ENCODE data around the gene PRSS21. TPM values are rescaled to one million over a fixed set of nuclear protein-coding genes. Genes with fewer than 3 reads are reported as not detected.
A peak's percentile ranks its signal among the peaks of the same experiment; 100 is the strongest.

PRSS21 gene
- total RNA-seq, 1 donor from 2014 or later = 0.29 TPM

DNA sequence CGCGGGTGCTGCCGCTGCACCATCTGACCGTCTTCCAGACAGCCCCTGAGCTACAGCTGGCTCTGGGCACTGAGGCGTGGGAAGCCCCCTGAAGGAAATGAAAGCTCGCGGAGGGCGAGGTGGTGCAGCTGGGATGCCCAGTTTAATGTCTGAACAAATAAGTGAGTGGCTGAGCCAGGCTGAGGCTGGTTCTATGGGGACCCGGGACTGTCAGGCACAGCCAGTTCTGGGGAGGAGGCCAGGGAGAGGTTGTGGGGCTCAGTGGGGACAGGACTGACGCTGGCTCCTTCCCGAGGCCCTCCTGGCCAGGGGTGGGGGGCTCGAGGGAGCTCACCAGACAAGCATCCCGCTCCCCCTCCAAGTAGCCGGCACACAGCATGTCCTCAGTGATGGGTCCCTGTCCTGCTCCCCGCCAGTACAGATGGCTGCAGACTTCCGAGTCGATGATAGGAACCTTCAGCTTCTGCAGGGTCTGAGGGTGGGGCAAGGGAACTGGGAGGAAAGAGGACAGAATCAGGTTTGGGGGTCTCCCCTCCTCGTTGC, 36.6 kb downstream of the PRSS21 start:
- no peak for DNase-seq (ENCODE audit: low read depth)
- no peaks in the 10 kb centered on the region for H3K36me3 ChIP-seq (ENCODE audit: control insufficient read depth, insufficient read depth, low read length)
- no peak overlapping the region for H3K4me3 ChIP-seq (ENCODE audit: low read depth, low read length)
- no peaks in the 10 kb centered on the region for H3K27me3 ChIP-seq (ENCODE audit: control insufficient read depth, insufficient read depth, low read length)
- TF ChIP-seq, protein P1, sequence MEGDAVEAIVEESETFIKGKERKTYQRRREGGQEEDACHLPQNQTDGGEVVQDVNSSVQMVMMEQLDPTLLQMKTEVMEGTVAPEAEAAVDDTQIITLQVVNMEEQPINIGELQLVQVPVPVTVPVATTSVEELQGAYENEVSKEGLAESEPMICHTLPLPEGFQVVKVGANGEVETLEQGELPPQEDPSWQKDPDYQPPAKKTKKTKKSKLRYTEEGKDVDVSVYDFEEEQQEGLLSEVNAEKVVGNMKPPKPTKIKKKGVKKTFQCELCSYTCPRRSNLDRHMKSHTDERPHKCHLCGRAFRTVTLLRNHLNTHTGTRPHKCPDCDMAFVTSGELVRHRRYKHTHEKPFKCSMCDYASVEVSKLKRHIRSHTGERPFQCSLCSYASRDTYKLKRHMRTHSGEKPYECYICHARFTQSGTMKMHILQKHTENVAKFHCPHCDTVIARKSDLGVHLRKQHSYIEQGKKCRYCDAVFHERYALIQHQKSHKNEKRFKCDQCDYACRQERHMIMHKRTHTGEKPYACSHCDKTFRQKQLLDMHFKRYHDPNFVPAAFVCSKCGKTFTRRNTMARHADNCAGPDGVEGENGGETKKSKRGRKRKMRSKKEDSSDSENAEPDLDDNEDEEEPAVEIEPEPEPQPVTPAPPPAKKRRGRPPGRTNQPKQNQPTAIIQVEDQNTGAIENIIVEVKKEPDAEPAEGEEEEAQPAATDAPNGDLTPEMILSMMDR (IDR thresholded peaks at IDR 0.05; ENCODE audit: insufficient read depth, low read length, poor library complexity, severe bottlenecking) = no peak

DNA sequence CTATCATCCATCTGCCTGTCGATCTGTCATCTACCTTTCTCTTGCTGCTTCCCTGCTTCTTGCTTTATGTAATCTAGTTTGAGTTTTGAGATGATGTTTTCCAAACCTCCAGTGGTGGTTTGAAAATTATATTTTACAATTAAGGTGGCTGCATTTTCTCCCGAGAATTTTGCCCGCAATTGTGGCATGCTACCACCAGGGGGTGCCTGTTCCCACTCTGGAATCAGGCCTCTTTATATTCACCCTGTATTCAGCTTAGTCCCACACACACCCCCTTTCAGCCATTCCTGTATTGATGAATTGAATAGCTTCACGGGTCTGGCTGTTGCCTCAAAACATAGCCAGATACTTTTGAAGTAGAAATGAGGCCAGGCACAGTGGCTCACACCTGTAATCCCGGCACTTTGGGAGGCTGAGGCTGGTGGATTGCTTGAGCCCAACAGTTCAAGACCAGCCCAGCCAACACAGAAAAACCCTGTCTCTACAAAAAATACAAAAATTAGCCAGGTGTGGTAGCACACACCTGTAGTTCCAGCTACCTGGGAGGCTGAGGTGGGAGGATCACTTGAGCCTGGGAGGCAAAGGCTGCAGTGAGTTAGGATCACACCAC, 37.8 kb downstream of the PRSS21 start:
- TF ChIP-seq, protein P1 (IDR thresholded peaks at IDR 0.05; ENCODE audit: insufficient read depth, low read length, poor library complexity, severe bottlenecking) = peak; percentile 53
- DNase-seq (ENCODE audit: low read depth) = no peak

DNA sequence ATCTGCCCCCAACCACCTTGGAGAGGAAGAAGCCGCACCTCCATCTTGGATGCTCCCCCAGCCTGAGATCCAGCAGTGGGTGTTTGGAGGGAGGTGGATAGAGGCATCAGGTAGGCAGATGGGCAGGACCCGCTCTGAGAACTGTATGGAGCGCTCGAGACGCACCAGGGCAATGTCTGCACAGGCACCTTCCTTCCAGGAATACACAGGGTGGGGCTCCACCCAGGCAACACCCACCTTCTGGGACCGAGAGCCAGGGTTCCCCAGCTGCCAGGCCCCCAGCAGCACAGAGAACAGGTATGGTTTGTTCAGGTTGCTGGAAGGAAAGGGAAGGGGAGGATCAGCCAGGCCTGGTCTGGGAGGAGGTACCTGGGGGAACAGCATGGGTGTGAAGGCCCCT, 38.5 kb downstream of the PRSS21 start:
- DNase-seq (ENCODE audit: low read depth) = no peak
- TF ChIP-seq, protein P1 (IDR thresholded peaks at IDR 0.05; ENCODE audit: insufficient read depth, low read length, poor library complexity, severe bottlenecking) = no peak
- Histone ChIP-seq H3K27me3 (ENCODE audit: control insufficient read depth, insufficient read depth, low read length) (no peaks in the 10 kb centered on the region), H3K4me3 (ENCODE audit: low read depth, low read length) (no peak overlapping the region), H3K36me3 (ENCODE audit: control insufficient read depth, insufficient read depth, low read length) (no peaks in the 10 kb centered on the region)

More for the DNA sequence above, 37.8 kb downstream of the PRSS21 start:
- H3K36me3 ChIP-seq (ENCODE audit: control insufficient read depth, insufficient read depth, low read length) = no peaks in the 10 kb centered on the region
- no peaks in the 10 kb centered on the region for H3K27me3 ChIP-seq (ENCODE audit: control insufficient read depth, insufficient read depth, low read length)
- H3K4me3 ChIP-seq (ENCODE audit: low read depth, low read length) = no peak overlapping the region

DNA sequence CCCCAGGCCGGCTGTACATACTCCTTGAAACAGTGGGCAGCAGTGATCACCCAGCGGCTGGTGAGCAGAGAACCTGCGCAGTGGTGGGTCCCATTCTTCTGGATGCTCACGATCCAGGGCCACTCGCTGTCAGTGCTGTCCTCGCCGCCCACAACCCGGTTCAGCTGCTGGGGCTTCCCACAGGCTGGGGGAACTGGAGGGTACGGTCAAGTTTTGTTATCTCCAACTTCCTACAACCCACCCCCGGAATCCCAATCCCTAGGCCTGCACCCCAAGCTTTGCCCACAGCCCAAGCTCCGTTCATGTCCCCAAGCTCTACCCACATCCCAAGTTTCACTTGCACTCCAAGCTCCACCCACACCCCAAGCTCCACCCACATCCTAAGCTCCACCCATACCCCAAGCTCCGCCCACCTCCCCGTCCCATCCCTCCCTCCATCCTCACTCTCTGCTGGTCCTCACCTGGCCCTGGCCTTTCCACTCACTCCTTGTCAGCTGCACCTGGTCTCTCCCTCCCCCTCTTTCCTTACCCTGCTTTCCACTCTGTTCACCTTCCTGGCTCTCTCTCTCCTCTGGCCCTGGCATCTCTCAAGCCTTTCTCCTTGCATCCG, 39.1 kb downstream of the PRSS21 start:
- no peak for DNase-seq (ENCODE audit: low read depth)
- H3K4me3 ChIP-seq (ENCODE audit: low read depth, low read length) = no peak overlapping the region

DNA sequence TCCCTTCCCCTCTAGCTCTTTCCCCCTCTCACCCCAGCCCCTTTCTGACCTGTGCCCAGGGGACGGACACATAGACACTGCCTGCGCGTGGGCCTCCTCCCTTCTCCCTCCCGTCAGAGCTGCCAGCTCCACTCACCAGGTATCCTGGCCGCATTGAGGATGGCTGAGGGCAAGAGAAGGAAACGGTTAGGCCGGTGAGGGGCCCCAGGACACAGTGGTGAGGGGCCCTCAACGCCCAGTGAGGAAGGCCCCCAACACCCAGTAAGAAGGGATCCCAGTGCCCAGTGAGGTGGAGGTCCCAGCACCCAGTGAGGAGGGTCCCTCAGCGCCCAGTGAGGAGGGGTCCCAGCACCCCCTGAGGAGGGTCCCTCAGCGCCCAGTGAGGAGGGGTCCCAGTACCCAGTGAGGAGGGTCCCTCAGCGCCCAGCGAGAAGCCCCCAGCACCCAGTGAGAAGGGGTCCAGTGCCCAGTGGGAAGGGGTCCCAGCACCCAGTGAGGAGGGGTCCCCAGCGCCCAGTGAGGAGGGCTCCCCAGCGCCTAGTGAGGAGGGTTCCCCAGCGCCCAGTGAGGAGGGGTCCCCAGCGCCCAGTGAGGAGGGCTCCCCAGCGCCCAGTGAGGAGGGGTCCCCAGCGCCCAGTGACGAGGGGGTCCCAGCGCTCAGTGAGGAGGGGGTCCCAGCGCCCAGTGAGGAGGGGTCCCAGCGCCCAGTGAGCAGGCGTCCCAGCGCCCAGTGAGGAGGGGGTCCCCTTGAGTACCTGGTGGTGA, 39.8 kb downstream of the PRSS21 start:
- H3K4me3 ChIP-seq (ENCODE audit: low read depth, low read length) = peak overlapping the region; percentile 30
- DNase-seq (ENCODE audit: low read depth) = no peak
- H3K27me3 ChIP-seq (ENCODE audit: control insufficient read depth, insufficient read depth, low read length) = no peaks in the 10 kb centered on the region
- no peaks in the 10 kb centered on the region for H3K36me3 ChIP-seq (ENCODE audit: control insufficient read depth, insufficient read depth, low read length)
- TF ChIP-seq, protein P1 (IDR thresholded peaks at IDR 0.05; ENCODE audit: insufficient read depth, low read length, poor library complexity, severe bottlenecking) = no peak

More for the DNA sequence above, 39.1 kb downstream of the PRSS21 start:
- H3K36me3 ChIP-seq (ENCODE audit: control insufficient read depth, insufficient read depth, low read length) = no peaks in the 10 kb centered on the region
- TF ChIP-seq, protein P1 (IDR thresholded peaks at IDR 0.05; ENCODE audit: insufficient read depth, low read length, poor library complexity, severe bottlenecking) = no peak
- H3K27me3 ChIP-seq (ENCODE audit: control insufficient read depth, insufficient read depth, low read length) = no peaks in the 10 kb centered on the region
